Fibroblast of skin of scalp (primary cell): ENCODE measurements around the gene TMEM271.
"Not testable (repeated sequence)": the region's sequence is repeated elsewhere in the genome, so short reads cannot be mapped to it uniquely, and the experiment has no call there.

Experiments used
- DNase-seq: peaks from one replicate; pipeline ENCODE4 v3.0.0-alpha.2; 2013

Gene TMEM271

GRCh38 chr4:562458-562857 lies 13.6 kb downstream of the TMEM271 start:
- not testable (repeated sequence) for DNase-seq

DNA sequence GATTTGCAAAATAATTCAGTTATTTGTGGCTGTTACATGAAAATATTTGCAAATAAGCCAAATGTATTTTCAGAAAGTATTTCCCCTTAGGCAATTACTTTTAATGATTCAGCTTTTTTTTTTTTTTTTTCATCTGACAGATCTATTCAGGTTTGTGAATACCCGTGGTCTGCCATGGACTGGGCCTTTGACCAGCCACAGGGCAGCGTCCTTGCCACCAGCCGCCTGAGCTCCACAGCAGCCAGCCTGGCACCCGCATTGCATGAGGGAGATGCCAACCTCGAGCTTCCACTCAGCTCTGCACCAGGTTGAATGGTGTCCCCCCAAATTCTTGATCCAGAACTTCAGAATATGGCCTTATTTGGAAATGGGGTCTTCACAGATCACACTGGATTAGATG lies 14.7 kb downstream of the TMEM271 start:
- no peak for DNase-seq

- DNase-seq: no peak
These were observed 15.3 kb downstream of the TMEM271 start for GRCh38 chr4:560731-561291.

DNA sequence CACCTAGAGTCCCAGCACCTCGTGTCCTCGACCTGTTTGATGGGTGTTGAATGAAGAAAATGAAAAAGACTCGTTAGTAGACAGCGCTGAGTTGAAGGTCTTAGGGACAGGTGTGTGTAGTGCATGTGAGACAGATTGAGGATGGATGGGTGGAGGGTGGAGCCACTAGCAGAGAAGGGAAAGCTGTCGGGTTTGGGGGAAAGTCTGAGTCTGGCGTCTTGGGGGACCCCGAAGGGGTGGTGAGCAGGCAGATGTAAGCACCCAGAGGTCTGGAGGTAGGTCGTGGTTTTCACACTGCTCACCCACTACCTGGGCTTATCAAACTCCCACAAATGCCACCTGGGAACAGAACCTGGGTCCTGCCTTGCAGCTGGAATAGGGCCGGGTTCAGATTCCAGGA lies 16.0 kb downstream of the TMEM271 start:
- DNase-seq: no peak

GRCh38 chr4:555566-556275 lies 20.4 kb downstream of the TMEM271 start:
- no peak for DNase-seq

DNA sequence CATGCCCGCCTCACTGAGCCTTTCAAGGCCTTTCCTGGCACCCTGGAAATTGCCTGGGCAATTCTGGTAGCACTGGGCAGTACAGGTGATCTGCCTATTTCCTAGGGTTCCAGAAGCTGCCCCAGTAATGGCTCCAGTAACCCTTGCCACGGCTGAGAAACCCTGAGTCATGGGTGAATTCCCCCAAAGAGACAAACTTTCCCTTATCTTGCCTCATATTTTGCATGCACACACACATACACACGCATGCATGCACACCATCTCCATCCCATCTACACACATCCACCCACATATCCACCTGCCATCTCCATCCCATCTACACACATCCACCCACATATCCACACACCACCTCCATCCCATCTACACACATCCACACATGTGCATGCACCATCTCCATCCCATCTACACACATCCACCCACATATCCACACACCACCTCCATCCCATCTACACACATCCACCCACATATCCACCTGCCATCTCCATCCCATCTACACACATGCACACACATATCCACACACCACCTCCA lies 21.2 kb downstream of the TMEM271 start:
- not testable (repeated sequence) for DNase-seq

- DNase-seq: no peak
These were observed 24.1 kb downstream of the TMEM271 start for GRCh38 chr4:552019-552418.

DNA sequence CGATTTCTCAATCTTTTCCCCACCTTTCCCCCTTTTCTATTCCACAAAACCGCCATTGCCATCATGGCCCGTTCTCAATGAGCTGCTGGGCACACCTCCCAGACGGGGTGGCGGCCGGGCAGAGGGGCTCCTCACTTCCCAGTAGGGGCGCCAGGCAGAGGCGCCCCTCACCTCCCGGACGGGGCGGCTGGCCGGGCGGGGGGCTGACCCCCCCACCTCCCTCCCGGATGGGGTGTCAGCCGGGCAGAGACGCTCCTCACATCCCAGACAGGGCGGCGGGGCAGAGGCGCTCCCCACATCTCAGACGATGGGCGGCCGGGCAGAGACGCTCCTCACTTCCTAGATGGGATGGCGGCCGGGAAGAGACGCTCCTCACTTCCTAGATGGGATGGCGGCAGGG lies 25.8 kb downstream of the TMEM271 start:
- DNase-seq: not testable (repeated sequence)

GRCh38 chr4:548976-549375 lies 27.1 kb downstream of the TMEM271 start:
- DNase-seq: no peak

- no peak for DNase-seq
These were observed 30.5 kb downstream of the TMEM271 start for GRCh38 chr4:545612-546011.

GRCh38 chr4:544386-545105 lies 31.5 kb downstream of the TMEM271 start:
- no peak for DNase-seq

- no peak for DNase-seq
These were observed 34.8 kb downstream of the TMEM271 start for GRCh38 chr4:541271-541670.

DNA sequence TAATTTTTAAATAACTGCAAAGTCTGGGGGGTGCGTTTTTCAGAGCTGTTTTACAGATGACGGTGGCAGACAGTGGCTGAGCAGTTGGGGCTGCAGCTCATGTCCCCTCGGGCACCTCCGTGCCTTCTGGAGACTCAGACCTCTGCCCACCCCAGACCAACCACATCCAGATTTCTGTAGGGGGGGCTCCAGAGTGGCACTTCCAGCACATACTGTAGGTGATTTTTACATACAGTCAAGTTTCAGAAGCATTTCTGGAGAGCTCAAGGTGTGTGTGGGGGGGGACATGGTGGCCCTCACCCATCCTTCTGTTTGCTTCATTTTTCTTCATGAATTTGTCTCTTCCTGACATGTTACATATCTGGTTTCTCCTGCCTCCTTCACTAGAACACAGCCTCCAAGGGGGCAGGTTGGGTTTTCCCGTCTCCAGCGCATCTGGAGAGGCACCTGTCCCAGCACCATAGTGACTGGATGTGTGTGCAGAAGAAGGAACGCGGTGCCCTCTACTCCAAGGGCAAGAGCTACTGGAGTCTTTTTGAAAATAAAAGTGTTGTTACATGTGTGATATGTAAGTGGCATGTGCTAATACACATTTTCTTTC lies 37.5 kb downstream of the TMEM271 start:
- DNase-seq: no peak

- DNase-seq: no peak
These were observed 38.4 kb downstream of the TMEM271 start for GRCh38 chr4:537436-538264.

GRCh38 chr4:536351-536972 lies 39.6 kb downstream of the TMEM271 start:
- DNase-seq: no peak

DNA sequence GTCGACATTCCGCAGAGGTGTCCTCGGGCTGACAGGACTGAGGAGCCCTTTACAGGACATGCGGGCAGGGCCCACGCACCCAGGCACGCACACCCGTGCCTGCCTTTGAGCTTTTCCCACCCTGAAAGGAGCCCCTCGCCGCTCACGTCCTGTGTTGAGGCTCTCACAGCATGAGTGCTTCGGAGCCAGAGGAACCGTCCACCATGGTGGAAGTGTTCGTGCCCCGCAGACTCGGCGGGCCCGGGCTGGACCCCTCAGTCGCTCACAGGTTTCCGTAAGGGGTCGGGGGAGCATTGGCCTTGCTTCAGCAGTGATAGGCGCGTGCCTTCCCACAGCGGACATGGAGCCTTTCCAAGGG lies 40.2 kb downstream of the TMEM271 start:
- DNase-seq: no peak

GRCh38 chr4:535181-535923 lies 40.7 kb downstream of the TMEM271 start:
- no peak for DNase-seq

GRCh38 chr4:534576-535151 lies 41.4 kb downstream of the TMEM271 start:
- no peak for DNase-seq

DNA sequence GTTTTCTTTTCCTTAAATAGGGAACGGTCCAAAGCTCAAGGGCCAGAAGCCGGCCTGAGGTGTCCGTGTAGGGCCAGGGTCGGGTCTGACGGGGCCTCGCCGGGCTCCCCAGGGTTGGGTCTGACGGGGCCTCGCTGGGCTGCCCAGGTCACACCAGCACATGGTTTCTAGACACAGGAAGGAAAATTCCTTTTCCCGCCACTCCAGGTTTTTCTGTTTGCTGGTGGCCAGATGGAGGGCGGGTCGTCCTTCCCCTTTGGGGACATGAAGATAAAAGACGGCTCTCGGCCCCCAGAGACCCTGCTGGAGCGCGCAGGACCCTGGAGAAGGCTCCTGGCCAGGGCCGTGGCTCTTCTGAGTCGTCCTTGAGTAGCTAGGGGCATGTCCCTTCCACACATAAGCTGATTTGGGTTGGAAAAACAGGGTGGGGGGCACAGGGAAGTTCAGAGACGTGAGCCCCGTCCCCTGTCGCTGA lies 42.0 kb downstream of the TMEM271 start:
- DNase-seq: no peak

- DNase-seq: no peak
These were observed 42.6 kb downstream of the TMEM271 start for GRCh38 chr4:533318-534100.
